Measurements from ENCODE around the gene XPO6. TPM values are rescaled to one million over a fixed set of nuclear protein-coding genes. Genes with fewer than 3 reads are reported as not detected.

Gene XPO6
- total RNA-seq, 1 donor from 2014 or later = 84.8 TPM

DNA sequence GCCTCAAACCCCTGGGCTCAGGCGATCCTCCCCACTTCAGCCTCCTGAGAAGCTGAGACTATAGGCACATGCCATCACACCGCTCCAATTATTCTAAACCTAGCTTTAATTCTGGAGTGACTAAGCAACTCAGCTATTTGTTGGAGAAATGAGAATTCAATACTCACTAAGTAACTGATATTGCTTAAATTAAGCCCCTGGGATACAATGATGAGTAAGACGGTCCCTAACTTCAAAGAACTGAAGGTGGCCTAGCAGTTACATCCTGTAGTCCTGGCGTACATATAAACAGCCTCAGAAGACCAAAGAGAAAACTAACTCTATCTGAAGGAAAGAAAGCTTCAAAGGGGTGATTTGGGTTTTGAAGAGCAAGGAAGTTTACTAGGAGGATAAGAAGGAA is 25.0 kb downstream of the XPO6 start:
- H3K4me3 ChIP-seq (ENCODE audit: low read depth, low read length) = no peak overlapping the region
- DNase-seq (ENCODE audit: low read depth) (no peak), FAIRE-seq (no peak)
- no peaks in the 10 kb centered on the region for H3K27me3 ChIP-seq (ENCODE audit: control insufficient read depth, insufficient read depth, low read length)
- H3K36me3 ChIP-seq (ENCODE audit: control insufficient read depth, insufficient read depth, low read length) = no peaks in the 10 kb centered on the region
- TF ChIP-seq, protein P1, sequence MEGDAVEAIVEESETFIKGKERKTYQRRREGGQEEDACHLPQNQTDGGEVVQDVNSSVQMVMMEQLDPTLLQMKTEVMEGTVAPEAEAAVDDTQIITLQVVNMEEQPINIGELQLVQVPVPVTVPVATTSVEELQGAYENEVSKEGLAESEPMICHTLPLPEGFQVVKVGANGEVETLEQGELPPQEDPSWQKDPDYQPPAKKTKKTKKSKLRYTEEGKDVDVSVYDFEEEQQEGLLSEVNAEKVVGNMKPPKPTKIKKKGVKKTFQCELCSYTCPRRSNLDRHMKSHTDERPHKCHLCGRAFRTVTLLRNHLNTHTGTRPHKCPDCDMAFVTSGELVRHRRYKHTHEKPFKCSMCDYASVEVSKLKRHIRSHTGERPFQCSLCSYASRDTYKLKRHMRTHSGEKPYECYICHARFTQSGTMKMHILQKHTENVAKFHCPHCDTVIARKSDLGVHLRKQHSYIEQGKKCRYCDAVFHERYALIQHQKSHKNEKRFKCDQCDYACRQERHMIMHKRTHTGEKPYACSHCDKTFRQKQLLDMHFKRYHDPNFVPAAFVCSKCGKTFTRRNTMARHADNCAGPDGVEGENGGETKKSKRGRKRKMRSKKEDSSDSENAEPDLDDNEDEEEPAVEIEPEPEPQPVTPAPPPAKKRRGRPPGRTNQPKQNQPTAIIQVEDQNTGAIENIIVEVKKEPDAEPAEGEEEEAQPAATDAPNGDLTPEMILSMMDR (IDR thresholded peaks at IDR 0.05; ENCODE audit: insufficient read depth, low read length, severe bottlenecking) = no peak

- H3K36me3 ChIP-seq (ENCODE audit: control insufficient read depth, insufficient read depth, low read length) = peaks cover under 1% of the 10 kb centered on the region
- no peaks in the 10 kb centered on the region for H3K27me3 ChIP-seq (ENCODE audit: control insufficient read depth, insufficient read depth, low read length)
- FAIRE-seq = no peak
- no peak overlapping the region for H3K4me3 ChIP-seq (ENCODE audit: low read depth, low read length)
- DNase-seq (ENCODE audit: low read depth) = no peak
- TF ChIP-seq, protein P1 (IDR thresholded peaks at IDR 0.05; ENCODE audit: insufficient read depth, low read length, severe bottlenecking) = no peak
Observed at GRCh38 chr16:28185696-28186095, 26.1 kb downstream of the XPO6 start.

DNA sequence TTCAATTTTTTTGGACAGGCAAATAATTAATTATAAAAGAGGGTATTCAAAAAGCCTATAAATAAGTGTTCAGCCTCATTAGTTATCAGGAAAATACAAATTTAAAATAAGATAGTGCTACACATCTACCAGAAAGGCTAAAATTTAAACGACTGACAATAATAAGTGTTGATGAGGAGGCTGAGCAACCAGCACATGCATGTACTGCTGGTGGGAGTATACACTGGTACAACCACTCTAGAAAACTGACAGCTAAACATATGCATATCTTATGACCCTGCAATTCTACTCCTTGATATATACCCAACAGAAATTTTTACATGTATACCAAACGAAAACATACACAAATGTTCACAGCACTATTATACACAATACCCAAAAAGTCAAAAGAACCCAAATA is 27.1 kb downstream of the XPO6 start:
- TF ChIP-seq, protein P1 (IDR thresholded peaks at IDR 0.05; ENCODE audit: insufficient read depth, low read length, severe bottlenecking) = no peak
- FAIRE-seq (no peak), DNase-seq (ENCODE audit: low read depth) (no peak)
- no peak overlapping the region for H3K4me3 ChIP-seq (ENCODE audit: low read depth, low read length)
- peaks cover 3% of the 10 kb centered on the region for H3K36me3 ChIP-seq (ENCODE audit: control insufficient read depth, insufficient read depth, low read length)
- no peaks in the 10 kb centered on the region for H3K27me3 ChIP-seq (ENCODE audit: control insufficient read depth, insufficient read depth, low read length)

GRCh38 chr16:28183930-28184329 is 27.8 kb downstream of the XPO6 start:
- no peak for DNase-seq (ENCODE audit: low read depth)
- TF ChIP-seq, protein P1 (IDR thresholded peaks at IDR 0.05; ENCODE audit: insufficient read depth, low read length, severe bottlenecking) = no peak
- H3K36me3 ChIP-seq (ENCODE audit: control insufficient read depth, insufficient read depth, low read length) = peaks cover 6% of the 10 kb centered on the region
- H3K4me3 ChIP-seq (ENCODE audit: low read depth, low read length) = no peak overlapping the region
- no peaks in the 10 kb centered on the region for H3K27me3 ChIP-seq (ENCODE audit: control insufficient read depth, insufficient read depth, low read length)
- no peak for FAIRE-seq

- Histone ChIP-seq H3K36me3 (ENCODE audit: control insufficient read depth, insufficient read depth, low read length) (peaks cover 6% of the 10 kb centered on the region), H3K27me3 (ENCODE audit: control insufficient read depth, insufficient read depth, low read length) (no peaks in the 10 kb centered on the region), H3K4me3 (ENCODE audit: low read depth, low read length) (no peak overlapping the region)
- TF ChIP-seq, protein P1 (IDR thresholded peaks at IDR 0.05; ENCODE audit: insufficient read depth, low read length, severe bottlenecking) = no peak
- FAIRE-seq (no peak), DNase-seq (ENCODE audit: low read depth) (no peak)
Observed at GRCh38 chr16:28183484-28183883, 28.3 kb downstream of the XPO6 start.

DNA sequence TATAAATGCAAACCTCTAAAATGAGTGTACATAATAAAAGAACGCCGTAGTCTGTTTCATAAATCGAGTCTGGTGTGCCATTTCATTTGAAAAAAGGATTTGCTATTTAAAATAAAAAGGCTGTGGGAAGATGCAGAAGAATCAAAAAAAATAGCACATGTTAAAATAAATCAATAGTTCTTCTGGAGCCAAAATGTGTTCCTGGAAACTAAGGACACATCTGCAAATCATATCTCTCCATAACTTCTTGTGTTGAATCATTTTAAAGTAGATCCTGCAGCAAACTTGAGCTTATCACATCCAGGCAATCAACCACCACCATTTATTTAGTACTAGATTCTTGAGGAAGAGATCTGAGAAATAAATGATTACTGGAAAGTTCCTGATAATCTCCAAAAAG is 29.0 kb downstream of the XPO6 start:
- H3K4me3 ChIP-seq (ENCODE audit: low read depth, low read length) = no peak overlapping the region
- H3K27me3 ChIP-seq (ENCODE audit: control insufficient read depth, insufficient read depth, low read length) = no peaks in the 10 kb centered on the region
- no peak for FAIRE-seq
- DNase-seq (ENCODE audit: low read depth) = no peak
- TF ChIP-seq, protein P1 (IDR thresholded peaks at IDR 0.05; ENCODE audit: insufficient read depth, low read length, severe bottlenecking) = no peak
- H3K36me3 ChIP-seq (ENCODE audit: control insufficient read depth, insufficient read depth, low read length) = peaks cover 7% of the 10 kb centered on the region

Measured in bronchial epithelial cell (primary cell).